Measurements from ENCODE around the gene MYH6.

Gene MYH6

GRCh38 chr14:23353433-23353780 is 54.7 kb downstream of the MYH6 start:
- no peak for DNase-seq

- peak in 4 of 5 experiments; percentile 16 to 71 (median 38) for DNase-seq
Observed at GRCh38 chr14:23352506-23353432, 55.3 kb downstream of the MYH6 start, which contains the start of gene SLC22A17. Gene SLC22A17 (minus strand): TSS chr14:23352887.

GRCh38 chr14:23351681-23352505 is 56.2 kb downstream of the MYH6 start:
- no peak for DNase-seq

GRCh38 chr14:23349156-23349845 is 58.8 kb downstream of the MYH6 start:
- DNase-seq: no peak

- DNase-seq: no peak
Observed at GRCh38 chr14:23348297-23348655, 59.8 kb downstream of the MYH6 start.

GRCh38 chr14:23347406-23348296 is 60.4 kb downstream of the MYH6 start:
- DNase-seq: no peak

GRCh38 chr14:23346693-23347405 is 61.2 kb downstream of the MYH6 start:
- DNase-seq: no peak

GRCh38 chr14:23345987-23346692 is 61.9 kb downstream of the MYH6 start:
- DNase-seq: no peak

- DNase-seq: no peak
Observed at GRCh38 chr14:23344481-23344880, 63.6 kb downstream of the MYH6 start.

GRCh38 chr14:23339506-23340268 is 68.4 kb downstream of the MYH6 start:
- DNase-seq: no peak

- DNase-seq: no peak
Observed at GRCh38 chr14:23335623-23336022, 72.5 kb downstream of the MYH6 start.

Measured in T-helper 2 cell (primary cell).